ENCODE measurements around the gene PTPRG.

DNA sequence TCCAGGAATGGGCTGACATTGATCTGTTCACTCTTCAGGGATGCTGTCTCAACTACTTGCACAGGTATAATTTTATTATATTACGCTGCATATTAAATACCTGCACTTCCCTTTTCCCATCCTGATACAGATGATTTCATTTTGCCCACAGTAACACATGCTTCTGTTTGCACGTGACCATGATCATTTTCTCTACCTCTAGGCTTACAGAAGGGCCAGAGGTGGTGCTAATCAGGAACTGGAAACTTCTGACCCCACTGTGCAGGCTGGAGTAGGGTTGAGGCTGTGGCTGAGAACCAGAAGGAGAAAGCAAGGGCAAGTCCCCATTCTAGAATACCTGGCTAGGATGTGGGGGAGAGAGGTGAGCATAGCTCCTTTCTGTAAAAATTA is 304.8 kb downstream of the PTPRG start:
- TF ChIP-seq, protein P1, sequence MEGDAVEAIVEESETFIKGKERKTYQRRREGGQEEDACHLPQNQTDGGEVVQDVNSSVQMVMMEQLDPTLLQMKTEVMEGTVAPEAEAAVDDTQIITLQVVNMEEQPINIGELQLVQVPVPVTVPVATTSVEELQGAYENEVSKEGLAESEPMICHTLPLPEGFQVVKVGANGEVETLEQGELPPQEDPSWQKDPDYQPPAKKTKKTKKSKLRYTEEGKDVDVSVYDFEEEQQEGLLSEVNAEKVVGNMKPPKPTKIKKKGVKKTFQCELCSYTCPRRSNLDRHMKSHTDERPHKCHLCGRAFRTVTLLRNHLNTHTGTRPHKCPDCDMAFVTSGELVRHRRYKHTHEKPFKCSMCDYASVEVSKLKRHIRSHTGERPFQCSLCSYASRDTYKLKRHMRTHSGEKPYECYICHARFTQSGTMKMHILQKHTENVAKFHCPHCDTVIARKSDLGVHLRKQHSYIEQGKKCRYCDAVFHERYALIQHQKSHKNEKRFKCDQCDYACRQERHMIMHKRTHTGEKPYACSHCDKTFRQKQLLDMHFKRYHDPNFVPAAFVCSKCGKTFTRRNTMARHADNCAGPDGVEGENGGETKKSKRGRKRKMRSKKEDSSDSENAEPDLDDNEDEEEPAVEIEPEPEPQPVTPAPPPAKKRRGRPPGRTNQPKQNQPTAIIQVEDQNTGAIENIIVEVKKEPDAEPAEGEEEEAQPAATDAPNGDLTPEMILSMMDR (IDR thresholded peaks at IDR 0.05; ENCODE audit: low read depth, low read length, poor library complexity, severe bottlenecking), result no peak
- TF ChIP-seq EZH2phosphoT487 (IDR thresholded peaks at IDR 0.05; ENCODE audit: borderline replicate concordance, low read length), result no peak

Measured in DOHH2 (cell line).